Pancreas (tissue), 10 donors: Measurements from ENCODE around the gene GNAZ. TPM values are rescaled to one million over a fixed set of nuclear protein-coding genes. Genes with fewer than 3 reads are reported as not detected.

Experiments
- ATAC-seq, 4 donors: fragments of 200-7000 bp; cut with Tn5 transposase; one replicate each; pipeline versions ENCODE4 v1.8.0 to v1.9.1; 2020; ENCODE audit warnings: mild to moderate bottlenecking in 4 of 4, moderate library complexity in 4 of 4
- DNase-seq, 6 donors: peaks; one replicate each; pipeline ENCODE4 v3.0.0-alpha.2; 2020
- FAIRE-seq: peaks from 2 replicates; lab custom pipeline; 2012; peaks lifted over from hg19 to GRCh38; lab: Jason Lieb, UNC
- H3K27ac ChIP-seq, 4 donors: fragments of 200-600 bp; sonication (generic); 1 replicate in 3 of 4; 2 replicates in 1 of 4; pipeline versions ENCODE4 v1.5.0 to v1.8.0; 2020
- H3K27me3 ChIP-seq, 4 donors: fragments of 200-600 bp; one replicate each; pipeline ENCODE4 v1.8.0; 2021
- H3K36me3 ChIP-seq, 3 donors: fragments of 200-600 bp; sonication (generic) in 1 of 3; one replicate each; pipeline versions ENCODE4 v1.5.0 to v1.8.0; 2020 to 2021
- H3K4me1 ChIP-seq, 3 donors: fragments of 200-600 bp; one replicate each; pipeline ENCODE4 v1.8.0; 2021
- H3K4me3 ChIP-seq, 4 donors: fragments of 200-600 bp; sonication (generic) in 2 of 4; one replicate each; pipeline versions ENCODE4 v1.5.0 to v1.8.0; 2020 to 2021
- H3K9me3 ChIP-seq, 4 donors: fragments of 200-600 bp; one replicate each; pipeline ENCODE4 v1.8.0; 2021
- WGBS, 2 donors: extraction: QIAGEN DNeasy Blood & Tissue Kit; methylation state at CpG; one replicate each; pipeline ENCODE4 v1.1.7; 2013; 5-methylcytosine and 5-hydroxymethylcytosine counted together
- intact Hi-C, 3 donors: fragments of 100-400 bp; cut with DNase I; formaldehyde crosslinking; loops; one replicate each; pipeline versions ENCODE4 v1.11.1 to v1.14.2; 2022
- polyA plus RNA-seq, 2 donors: library from polyadenylated mRNA; stranded (reverse); fragments of 200-250 nt; gene quantifications; one replicate each; pipeline ENCODE4 v1.2.3, GENCODE V29; 2013
- total RNA-seq, 6 donors: library from RNA; stranded (reverse); fragmentation: NEBNext Ultra II Directional in 4 of 6; extraction: Animal tissue kit (Norgen Biotek cat#: 25700) in 4 of 6; gene quantifications; one replicate each; pipeline versions ENCODE4 v1.2.1 to v1.2.4, GENCODE V29; 2021 to 2023
- TF ChIP-seq, protein P1 (sequence below), 4 donors: fragments of 200-600 bp; sonication (generic) in 3 of 4; IDR thresholded peaks; one replicate each; pipeline versions ENCODE4 v1.5.0 to v1.8.0; 2021; ENCODE audit warnings: antibody characterized with exemption in 4 of 4
- donor health status: healthy with polysubstance abuse.
- donor health status: DM: no; HTN: no; CAD: no; lungs with moderate emphysema.
- donor health status: DM: no; HTN: no; CAD: no.
- donor health status: control.
- donor health status: control.
- donor health status: Bipolar disorder and iron deficiency.
- donor health status: DM: yes; HTN: yes; CAD: no.
- donor health status: DM: no; HTN: no; CAD: no.
- donor health status: DM: no; HTN: no; CAD: no.
- donor health status: DM: yes; HTN: yes; CAD: no.

The GNAZ gene
- total and polyA plus RNA-seq, 8 donors = 0.88 to 9.7 (median 2.1) TPM

DNA sequence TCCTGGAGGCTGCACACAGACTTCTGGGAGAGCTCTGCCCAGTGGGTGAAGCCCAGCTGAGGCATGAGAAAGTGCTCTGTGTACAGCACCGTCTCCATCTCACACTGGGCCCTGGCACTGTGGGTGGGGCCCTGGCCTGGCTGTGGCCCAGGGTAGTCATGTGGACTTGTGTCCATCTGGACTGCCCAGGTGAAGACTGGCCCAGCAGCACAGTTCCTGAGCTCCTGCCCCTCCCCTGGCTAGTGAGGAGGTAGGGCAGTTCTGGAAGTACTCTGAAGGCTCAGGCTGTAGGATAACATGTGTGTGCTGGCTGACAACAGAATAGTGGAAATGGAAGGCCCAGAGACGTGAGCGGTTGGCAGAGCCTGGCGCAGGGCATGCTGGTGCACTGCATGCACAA is 36.0 kb downstream of the GNAZ start:
- 81 to 86% methylated on average over 4 of the region's 4 CpGs for WGBS, 2 donors
- Histone ChIP-seq H3K4me1 (no peaks in the 10 kb centered on the region), H3K27me3 (no peaks in the 10 kb centered on the region), H3K27ac (no peak overlapping the region), H3K36me3 (no peaks in the 10 kb centered on the region), H3K4me3 (no peak overlapping the region), H3K9me3 (no peaks in the 10 kb centered on the region)
- ATAC-seq (peak in 3 of 4 donors; percentile 22 to 60 (median 42)), DNase-seq (no peak), FAIRE-seq (no peak)
- intact Hi-C loops = no loop called here
- TF ChIP-seq, protein P1, sequence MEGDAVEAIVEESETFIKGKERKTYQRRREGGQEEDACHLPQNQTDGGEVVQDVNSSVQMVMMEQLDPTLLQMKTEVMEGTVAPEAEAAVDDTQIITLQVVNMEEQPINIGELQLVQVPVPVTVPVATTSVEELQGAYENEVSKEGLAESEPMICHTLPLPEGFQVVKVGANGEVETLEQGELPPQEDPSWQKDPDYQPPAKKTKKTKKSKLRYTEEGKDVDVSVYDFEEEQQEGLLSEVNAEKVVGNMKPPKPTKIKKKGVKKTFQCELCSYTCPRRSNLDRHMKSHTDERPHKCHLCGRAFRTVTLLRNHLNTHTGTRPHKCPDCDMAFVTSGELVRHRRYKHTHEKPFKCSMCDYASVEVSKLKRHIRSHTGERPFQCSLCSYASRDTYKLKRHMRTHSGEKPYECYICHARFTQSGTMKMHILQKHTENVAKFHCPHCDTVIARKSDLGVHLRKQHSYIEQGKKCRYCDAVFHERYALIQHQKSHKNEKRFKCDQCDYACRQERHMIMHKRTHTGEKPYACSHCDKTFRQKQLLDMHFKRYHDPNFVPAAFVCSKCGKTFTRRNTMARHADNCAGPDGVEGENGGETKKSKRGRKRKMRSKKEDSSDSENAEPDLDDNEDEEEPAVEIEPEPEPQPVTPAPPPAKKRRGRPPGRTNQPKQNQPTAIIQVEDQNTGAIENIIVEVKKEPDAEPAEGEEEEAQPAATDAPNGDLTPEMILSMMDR (IDR thresholded peaks at IDR 0.05) = no peak

GRCh38 chr22:23106906-23107367 is 36.6 kb downstream of the GNAZ start:
- H3K4me1 ChIP-seq = no peaks in the 10 kb centered on the region
- no peak for FAIRE-seq
- H3K27me3 ChIP-seq = no peaks in the 10 kb centered on the region
- no peaks in the 10 kb centered on the region for H3K9me3 ChIP-seq
- H3K4me3 ChIP-seq = no peak overlapping the region
- peak in 3 of 4 donors; percentile 47 to 72 (median 72) for ATAC-seq
- intact Hi-C loops = no loop called here
- DNase-seq = peak in 1 of 6 donors; percentile 32
- 71 to 72% methylated on average over 8 of the region's 8 CpGs for WGBS, 2 donors
- no peaks in the 10 kb centered on the region for H3K36me3 ChIP-seq
- TF ChIP-seq, protein P1 (IDR thresholded peaks at IDR 0.05) = no peak
- no peak overlapping the region for H3K27ac ChIP-seq

DNA sequence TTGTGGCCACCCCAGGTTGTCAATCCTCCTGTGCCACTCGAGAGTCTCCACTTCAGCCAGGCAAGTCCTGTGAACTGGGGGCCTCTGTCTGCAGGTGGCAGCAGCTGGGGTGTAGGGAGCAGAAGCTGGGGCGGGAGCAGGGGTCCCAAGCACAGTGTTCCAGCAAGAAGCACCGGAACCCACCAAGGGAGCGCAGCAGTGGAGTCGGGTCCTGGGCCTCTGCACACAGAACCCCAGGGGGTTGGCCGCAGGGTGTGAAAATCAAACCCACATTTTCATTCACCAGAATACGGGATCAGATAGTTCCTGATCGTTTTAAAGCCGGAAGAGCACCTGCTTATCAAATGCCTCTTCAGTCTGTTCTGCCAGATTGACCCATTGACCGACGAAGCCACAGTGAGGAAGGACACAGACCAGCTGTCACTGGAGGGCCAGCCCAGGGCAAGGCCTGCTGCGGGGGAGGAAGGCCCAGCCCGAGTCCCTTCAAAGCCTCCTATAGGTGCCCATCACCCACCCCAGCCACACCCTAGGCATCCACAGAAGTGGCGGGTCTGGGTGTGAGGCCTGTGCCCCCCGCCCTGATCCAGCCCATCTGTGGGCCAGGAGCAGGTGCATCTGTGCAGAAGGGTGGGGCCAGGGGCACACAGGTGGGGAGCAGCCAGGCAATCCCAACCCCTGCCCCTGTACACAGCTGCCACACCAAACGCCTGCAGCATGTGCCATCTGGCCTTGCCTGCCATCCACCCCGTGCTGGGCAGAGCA is 37.3 kb downstream of the GNAZ start:
- TF ChIP-seq, protein P1 (IDR thresholded peaks at IDR 0.05) = no peak
- ATAC-seq = no peak

GRCh38 chr22:23108249-23109078 is 38.1 kb downstream of the GNAZ start:
- H3K4me3 ChIP-seq = no peak overlapping the region
- no peak for DNase-seq
- 81 to 84% methylated on average over 7 of the region's 7 CpGs for WGBS, 2 donors
- ATAC-seq = no peak
- H3K27me3 ChIP-seq = no peaks in the 10 kb centered on the region
- no peaks in the 10 kb centered on the region for H3K9me3 ChIP-seq
- FAIRE-seq = no peak
- H3K4me1 ChIP-seq = no peaks in the 10 kb centered on the region
- no peaks in the 10 kb centered on the region for H3K36me3 ChIP-seq
- no peak overlapping the region for H3K27ac ChIP-seq
- TF ChIP-seq, protein P1 (IDR thresholded peaks at IDR 0.05) = no peak
- intact Hi-C loops = no loop called here

More for the DNA sequence above, 37.3 kb downstream of the GNAZ start:
- Histone ChIP-seq H3K27me3 (no peaks in the 10 kb centered on the region), H3K36me3 (no peaks in the 10 kb centered on the region), H3K4me3 (no peak overlapping the region), H3K4me1 (no peaks in the 10 kb centered on the region), H3K27ac (no peak overlapping the region), H3K9me3 (no peaks in the 10 kb centered on the region)
- intact Hi-C loops = no loop called here
- WGBS, 2 donors = 91 to 95% methylated on average over 17 of the region's 17 CpGs
- FAIRE-seq (no peak), DNase-seq (no peak)
